ENCODE measurements around the gene ANAPC1.
"Not testable (repeated sequence)": the region's sequence is repeated elsewhere in the genome, so short reads cannot be mapped to it uniquely, and the experiment has no call there.

The ANAPC1 gene

GRCh38 chr2:111729812-111730458, 154.1 kb downstream of the ANAPC1 start:
- not testable (repeated sequence) for DNase-seq (ENCODE audit: low read depth)

GRCh38 chr2:111727611-111728110, 156.3 kb downstream of the ANAPC1 start:
- DNase-seq (ENCODE audit: low read depth) = not testable (repeated sequence)

GRCh38 chr2:111725742-111726141, 158.3 kb downstream of the ANAPC1 start:
- not testable (repeated sequence) for DNase-seq (ENCODE audit: low read depth)

GRCh38 chr2:111719610-111720009, 164.4 kb downstream of the ANAPC1 start:
- not testable (repeated sequence) for DNase-seq (ENCODE audit: low read depth)
